HTR-8/SVneo (cell line): ENCODE measurements around the gene PHF21A.
"Not testable (repeated sequence)": the region's sequence is repeated elsewhere in the genome, so short reads cannot be mapped to it uniquely, and the experiment has no call there.

Source experiments
- DNase-seq: peaks from one replicate; pipeline ENCODE4 v3.0.0; 2011; ENCODE audit warnings: low spot score, mixed read lengths; ENCODE audit not compliant: insufficient read length
- FAIRE-seq: peaks from 2 replicates; lab custom pipeline; 2011; peaks lifted over from hg19 to GRCh38; lab: Jason Lieb, UNC

PHF21A gene

DNA sequence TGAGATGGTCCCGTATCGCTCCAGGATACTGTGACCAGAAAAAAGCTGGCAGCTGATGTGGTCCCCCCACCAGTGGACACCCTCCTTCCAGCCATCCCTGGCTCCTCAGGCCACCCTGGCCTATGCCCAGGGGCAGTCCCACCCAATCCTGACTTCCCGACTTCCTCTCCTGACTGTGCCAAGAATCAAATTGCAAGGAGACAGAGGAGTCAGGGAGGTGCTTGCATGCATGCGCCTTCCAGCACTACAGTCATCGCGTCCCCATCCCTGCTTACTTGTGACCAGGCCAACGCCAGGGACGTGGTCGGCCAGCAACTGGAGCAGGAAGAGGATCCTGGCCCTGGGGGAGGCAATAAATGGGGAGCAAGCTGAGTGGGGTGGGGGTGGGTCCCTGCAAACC lies 210.6 kb downstream of the PHF21A start:
- FAIRE-seq (no peak), DNase-seq (no peak)

DNA sequence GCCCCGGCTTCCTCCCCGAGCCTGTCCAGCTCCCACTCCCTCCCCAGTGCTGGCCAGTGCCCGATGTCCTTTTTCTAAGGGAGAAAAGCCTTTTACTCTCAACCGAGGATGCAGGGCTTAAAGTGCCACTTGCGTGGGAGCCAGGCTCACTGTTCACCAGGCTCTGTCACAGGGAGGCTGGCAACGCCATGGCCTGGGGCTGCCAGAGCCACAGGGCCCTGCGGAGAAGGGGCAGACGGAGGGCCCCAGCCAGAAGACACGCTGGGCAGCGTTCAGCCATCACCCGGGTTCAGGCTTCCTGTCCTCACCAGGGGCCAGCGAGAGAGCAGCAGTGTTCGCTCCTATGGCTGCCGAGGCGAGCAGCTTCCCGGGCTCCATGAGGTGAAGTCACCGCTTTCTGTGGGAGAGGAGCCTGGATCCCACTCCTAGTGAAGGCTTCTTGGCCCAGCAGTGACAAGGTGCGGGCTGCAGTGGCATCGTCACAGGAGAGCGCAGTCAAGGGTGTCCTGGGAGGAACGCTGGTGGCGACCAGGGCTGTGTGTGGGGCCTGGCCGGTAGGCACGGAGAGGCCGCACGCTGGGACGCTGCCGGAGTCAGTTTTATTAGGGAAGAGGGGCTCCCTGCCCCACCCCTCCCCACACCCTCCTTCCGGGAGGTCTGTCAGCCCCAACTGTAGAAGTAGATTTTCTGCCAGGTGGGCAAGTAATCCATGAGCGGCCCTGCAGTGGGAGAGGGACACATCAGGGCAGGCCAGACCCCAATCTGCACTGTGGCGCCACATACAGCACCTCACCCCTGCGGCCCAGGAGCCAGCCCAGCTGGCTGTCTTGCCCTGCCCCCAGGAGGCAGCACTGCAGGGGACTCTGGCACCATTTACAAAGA lies 211.4 kb downstream of the PHF21A start:
- no peak for FAIRE-seq
- DNase-seq: no peak

DNA sequence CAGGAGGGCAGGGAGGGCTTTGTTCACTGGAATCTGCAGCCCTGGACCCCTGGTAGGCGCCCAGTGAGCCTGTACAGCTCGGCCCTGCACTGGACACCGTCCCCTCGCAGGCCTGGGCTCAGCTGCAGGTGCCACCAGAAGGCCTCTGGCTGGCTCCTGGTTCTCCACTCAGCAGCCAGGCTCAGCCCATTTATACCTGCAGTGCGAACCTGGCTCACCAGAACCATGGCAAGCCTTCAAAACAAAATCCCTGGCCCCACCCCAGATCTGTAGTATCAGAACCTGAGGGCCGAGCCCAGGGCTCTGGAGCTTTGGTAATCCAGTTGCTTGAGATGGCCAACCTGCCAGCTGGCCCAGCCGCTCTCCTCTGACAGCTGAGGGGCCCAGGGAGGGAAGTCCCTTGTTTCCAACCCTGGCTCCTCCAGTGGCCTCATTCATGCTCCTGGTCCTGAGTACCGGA lies 213.3 kb downstream of the PHF21A start:
- FAIRE-seq: no peak
- DNase-seq: no peak

DNA sequence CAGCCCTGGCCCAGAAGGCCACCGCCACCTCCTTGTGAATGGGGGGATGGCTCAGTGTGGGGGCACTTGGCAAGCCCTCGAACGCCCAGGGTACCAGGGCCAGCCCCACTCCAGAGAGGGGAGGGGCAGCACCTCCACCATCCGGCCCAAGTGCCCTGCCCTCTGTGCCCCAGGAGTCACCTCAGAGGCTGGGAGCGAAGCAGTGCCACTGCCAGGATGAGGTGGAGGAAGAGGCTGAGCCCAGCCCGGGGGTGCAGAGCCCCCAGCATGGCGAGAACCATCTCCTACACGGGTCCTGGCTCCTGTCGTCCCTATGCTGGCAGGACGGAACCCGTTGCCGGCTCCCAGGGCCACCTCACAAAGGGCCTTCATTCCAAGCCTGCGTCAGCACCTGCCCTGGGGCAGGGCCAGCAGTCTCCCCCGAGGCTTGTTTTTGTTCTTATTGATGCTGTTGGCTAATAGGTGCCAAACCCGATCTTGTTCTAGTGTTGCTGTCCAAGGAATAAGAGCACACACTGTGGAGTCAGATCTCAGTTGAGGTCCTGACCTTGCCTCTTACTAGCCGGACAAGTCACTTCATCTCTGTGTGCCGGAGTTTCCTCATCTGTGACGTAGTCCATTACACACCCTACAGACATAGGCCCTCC lies 214.2 kb downstream of the PHF21A start, which contains the start of gene FREY1:
TSS of gene FREY1 (minus strand) at position 307 of the 647 bp plus-strand sequence. CDS start at position 281, 26 bp downstream.
- no peak for DNase-seq

DNA sequence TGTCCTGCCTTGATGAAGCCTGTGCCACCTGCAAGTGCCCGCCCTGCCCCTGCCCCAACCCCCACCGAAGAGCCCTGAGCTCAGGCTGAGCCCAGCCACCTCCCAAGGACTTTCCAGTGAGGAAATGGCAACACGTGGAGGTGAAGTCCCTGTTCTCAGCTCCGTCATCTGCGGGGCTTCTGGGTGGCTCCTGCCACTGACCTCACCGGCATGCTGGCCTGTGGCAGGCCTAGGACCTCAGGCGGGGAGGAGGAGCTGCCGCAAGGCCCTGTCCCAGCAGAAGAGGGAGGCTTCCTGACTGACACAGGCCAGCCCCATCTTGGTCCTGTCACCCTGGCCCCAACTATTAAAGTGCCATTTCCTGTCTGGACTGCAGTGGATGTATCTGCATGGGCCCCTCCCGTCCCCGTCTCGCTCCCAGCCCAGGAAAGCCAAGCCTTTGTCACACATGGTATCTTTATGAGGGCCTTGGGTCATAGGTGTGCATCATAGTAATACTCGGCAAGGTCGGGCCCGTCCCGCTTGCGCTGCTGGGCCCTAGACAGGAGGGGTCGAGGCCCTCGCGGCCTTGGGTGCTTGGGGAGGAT lies 215.1 kb downstream of the PHF21A start:
- DNase-seq (no peak), FAIRE-seq (no peak)

More for the DNA sequence above, 214.2 kb downstream of the PHF21A start, which contains the start of gene FREY1:
- no peak for FAIRE-seq

DNA sequence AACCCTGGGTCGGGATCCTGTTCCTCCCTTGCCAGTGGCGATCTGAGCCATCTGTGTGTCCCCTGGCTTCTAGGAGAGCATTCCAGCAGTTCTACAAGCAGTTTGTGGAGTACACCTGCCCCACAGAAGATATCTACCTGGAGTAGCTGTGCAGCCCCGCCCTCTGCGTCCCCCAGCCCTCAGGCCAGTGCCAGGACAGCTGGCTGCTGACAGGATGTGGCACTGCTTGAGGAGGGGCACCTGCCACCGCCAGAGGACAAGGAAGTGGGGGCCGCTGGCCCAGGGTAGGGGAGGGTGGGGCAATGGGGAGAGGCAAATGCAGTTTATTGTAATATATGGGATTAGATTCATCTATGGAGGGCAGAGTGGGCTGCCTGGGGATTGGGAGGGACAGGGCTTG lies 215.7 kb downstream of the PHF21A start:
- not testable (repeated sequence) for FAIRE-seq, DNase-seq

DNA sequence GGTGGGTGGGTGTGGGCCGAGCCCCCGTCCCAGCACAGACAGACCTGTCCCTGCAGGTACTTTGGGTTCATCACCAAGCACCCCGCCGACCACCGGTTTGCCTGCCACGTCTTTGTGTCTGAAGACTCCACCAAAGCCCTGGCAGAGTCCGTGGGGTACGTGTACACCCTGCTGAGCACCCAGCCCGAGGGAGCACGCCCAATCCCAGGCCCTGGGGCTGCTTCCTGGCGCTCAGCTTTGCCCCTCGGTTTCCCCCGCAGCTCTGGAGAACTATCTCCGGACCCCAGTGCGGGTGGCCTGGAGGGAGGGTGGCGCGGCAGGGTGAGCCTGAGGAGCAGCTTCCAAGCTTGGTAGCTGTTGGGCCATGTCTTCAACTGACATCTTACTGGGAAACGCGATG lies 216.2 kb downstream of the PHF21A start:
- DNase-seq (no peak), FAIRE-seq (no peak)

DNA sequence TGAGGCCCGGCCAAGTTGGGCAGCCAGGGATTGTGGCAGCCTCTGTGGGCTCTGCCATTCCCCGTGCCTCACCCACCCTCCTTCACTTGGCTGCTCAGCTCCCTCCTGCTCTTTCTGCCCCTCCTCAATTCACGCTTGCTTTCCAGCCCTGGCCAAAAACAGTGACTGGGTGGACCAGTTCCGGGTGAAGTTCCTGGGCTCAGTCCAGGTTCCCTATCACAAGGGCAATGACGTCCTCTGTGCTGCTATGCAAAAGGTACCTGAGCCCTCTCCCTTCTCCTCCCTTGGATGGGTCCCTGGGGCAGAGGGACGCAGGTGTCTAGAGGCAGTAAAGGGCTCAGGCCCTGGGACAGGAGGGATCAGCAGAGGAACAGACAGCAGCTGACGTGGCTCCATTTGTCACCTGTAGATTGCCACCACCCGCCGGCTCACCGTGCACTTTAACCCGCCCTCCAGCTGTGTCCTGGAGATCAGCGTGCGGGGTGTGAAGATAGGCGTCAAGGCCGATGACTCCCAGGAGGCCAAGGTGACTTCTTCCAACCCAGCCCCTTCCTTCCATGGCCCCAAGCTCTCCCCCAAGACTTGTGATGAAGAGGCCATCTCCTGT lies 216.8 kb downstream of the PHF21A start:
- FAIRE-seq (no peak), DNase-seq (no peak)

DNA sequence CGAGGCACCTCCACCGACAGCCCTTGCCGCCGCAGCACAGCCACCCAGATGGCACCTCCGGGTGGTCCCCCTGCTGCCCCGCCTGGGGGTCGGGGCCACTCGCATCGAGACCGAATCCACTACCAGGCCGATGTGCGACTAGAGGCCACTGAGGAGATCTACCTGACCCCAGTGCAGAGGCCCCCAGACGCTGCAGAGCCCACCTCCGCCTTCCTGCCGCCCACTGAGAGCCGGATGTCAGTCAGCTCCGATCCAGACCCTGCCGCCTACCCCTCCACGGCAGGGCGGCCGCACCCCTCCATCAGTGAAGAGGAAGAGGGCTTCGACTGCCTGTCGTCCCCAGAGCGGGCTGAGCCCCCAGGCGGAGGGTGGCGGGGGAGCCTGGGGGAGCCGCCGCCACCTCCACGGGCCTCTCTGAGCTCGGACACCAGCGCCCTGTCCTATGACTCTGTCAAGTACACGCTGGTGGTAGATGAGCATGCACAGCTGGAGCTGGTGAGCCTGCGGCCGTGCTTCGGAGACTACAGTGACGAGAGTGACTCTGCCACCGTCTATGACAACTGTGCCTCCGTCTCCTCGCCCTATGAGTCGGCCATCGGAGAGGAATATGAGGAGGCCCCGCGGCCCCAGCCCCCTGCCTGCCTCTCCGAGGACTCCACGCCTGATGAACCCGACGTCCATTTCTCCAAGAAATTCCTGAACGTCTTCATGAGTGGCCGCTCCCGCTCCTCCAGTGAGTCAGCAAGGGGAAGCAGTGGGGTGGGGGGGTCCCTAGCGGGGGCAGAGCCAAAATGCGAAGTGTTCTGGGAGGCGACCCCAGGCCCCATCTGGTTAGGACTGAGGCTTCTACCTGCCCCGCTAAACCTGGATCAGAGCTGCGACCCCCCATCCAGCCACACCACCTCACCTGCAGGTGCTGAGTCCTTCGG lies 218.5 kb downstream of the PHF21A start:
- FAIRE-seq (no peak), DNase-seq (no peak)

DNA sequence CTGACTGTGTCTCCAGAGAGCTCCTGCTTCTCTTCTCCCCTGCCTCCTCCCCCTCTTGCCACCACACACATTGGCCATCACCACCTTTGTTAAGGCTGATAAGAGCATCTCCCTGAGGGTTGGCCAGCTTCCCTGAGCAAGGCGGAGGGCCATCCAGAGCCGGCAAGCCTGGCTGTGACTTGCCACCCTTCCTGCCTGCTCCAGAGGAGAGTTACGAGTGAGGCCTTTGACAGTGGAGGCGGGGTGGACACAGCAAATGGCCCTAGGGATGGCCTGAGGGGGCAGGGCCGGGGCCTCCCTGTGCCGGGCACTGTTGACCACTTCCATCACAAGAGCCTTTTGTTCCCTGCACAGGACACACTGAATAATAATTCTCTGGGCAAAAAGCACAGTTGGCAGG lies 219.6 kb downstream of the PHF21A start:
- no peak for FAIRE-seq
- DNase-seq: no peak

DNA sequence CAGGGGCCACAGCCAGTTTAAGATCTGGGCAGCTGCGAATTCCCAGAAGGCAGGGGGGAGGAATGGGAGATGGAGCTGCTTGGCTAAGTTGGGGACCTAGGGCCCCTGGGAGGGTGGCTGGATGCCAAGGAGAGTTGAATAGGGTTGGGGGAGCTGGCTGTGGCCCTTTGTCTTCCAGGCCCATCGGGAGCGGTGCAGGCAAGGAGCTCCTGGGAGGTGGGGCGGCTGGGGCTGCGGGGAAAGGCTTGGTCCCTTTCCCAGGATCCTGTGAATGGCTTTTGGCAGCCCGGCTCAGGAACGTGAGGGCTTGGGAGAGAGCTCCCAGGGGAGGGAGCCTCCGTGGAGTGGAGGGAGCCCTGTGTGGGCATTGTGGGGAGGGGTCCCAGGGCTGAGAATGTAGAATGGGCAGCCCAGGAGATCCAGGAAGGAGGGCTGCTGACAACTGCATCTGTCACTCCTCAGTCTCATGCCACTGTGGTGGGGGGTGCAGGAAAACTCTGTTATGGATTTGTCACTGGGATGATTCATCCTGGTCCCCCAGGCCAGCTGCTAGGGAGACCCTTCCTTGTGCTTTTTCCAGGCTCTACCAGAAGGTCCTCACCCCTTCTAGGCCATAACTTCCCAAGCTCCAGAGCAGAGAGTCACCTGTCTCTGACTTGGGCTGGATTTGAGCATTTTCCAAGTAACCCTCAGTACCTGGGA lies 220.2 kb downstream of the PHF21A start:
- DNase-seq: no peak
- FAIRE-seq: no peak

DNA sequence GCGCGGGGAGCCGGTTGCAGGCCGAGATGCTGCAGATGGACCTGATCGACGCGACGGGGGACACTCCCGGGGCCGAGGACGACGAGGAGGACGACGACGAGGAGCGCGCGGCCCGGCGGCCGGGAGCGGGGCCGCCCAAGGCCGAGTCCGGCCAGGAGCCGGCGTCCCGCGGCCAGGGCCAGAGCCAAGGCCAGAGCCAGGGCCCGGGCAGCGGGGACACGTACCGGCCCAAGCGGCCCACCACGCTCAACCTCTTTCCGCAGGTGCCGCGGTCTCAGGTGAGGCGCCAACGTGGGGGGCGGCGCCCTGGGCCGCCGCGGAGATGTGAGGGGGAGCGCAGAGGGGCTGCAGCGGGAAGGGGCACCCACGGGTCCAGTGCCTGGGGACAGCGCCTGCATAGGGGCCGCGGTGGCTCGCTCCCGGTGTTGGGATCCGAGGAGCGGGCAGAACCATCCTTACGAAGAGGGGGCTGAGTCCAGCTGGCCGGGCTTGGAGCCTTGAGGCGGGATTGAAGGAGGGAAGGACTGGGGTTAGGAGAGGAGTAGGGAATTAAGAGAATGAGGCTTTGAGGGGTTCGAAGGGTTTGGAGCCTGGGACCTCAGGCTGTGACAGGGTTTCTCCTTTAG lies 221.0 kb downstream of the PHF21A start:
- FAIRE-seq, DNase-seq: not testable (repeated sequence)

DNA sequence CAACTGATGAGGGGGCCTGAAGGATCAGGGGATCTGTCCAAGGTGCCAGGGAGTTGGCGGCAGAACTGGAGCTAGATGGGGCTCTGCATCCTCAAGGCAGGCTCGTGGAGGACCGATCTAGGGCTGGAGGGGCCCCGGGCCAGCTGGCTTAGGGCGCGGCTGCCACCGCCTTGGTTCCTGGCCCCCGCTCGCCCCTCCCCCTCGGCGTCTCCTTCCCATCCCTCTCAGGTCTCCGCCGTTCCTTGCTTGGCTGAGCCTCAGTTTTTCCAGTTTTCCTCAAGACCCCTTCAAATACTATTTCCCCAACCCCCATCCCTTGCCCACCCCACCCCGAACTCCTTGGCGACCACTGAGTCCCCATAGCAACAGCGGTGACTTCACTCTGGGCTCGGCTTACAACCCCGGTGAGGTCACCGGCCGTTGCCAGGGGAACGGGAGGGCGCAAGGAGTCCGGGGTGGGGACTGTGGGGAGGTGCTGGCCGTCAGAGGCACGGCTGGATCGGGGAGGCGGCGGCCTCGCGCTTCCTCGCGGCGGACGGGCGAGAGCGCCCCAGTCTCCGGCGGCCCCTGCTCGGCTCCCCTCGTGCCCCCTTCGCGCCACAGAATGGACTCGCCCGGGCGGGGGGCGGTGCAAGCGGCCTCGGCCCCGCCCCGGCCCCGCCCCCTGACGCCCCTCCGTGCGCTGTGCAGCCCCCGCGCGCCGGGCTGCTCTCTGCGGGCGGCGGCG lies 221.6 kb downstream of the PHF21A start:
- peak; percentile 73 for FAIRE-seq

DNA sequence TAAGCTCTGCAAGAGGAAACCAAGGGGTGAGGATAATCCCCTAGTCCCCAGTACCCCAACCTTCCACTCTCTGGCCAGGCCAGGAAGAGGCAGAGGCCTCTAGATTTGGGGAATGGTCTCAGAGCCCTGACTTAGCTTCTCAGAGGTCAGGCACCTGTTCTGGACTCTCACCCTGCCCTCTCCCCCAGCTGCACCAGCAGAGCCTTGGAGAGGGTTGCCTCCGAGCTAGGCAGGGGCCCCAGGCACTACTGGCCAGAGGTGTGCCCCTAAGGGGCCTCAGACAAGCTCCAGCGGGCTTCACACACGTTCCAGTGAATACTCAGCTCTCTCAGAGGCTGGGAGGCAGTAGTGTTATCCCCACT lies 222.2 kb downstream of the PHF21A start:
- FAIRE-seq (no peak), DNase-seq (no peak)

More for the DNA sequence above, 221.6 kb downstream of the PHF21A start:
- DNase-seq: peak; percentile 93

DNA sequence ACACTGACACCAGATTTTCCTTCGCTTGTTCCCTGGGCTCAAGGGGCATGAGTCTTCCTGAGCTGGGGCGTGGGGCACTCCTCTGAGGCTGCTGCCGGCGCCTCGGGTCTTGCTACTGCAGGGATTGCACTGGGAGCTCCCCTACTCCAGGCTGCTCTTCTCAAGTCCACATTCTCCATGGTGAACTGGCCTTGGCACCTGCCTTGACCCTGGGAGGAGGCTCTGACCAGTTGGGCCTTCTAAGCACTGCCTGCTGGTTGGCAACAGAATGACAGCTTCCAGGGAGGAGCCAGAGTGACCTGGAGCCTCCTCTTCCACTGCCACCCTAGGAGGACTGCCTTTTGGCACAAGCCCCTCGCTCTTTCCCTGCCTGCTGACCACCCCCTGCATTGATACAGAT lies 223.7 kb downstream of the PHF21A start:
- FAIRE-seq (no peak), DNase-seq (no peak)

DNA sequence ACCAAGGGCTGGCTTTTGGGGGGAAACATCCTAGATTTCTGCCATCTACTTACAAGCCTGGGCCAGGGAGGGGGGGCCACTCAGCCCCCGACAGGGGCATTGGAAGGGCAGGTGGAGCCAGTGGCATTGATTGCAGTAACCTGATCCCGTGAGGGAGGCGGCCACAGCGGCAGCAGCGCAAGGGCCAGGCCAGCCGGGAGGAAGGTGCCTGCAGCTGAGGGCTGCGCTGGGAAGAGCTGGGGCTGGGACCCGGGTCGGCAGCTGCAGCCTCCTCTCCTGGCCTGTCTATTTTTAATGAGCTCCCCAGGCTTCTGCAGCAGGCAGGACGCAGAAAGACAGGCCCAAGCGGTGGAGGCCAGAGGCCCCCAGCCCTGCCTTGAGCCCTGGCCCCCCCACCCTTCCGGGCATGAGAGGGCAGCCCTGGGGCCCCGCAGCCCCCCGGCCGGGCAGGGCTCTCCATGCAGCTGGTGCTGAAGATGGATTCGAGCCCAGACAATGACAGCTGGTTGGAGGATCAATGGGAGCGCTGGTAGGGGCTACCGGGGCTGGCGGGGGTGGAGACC lies 224.8 kb downstream of the PHF21A start:
- DNase-seq: peak; percentile 42
- no peak for FAIRE-seq

DNA sequence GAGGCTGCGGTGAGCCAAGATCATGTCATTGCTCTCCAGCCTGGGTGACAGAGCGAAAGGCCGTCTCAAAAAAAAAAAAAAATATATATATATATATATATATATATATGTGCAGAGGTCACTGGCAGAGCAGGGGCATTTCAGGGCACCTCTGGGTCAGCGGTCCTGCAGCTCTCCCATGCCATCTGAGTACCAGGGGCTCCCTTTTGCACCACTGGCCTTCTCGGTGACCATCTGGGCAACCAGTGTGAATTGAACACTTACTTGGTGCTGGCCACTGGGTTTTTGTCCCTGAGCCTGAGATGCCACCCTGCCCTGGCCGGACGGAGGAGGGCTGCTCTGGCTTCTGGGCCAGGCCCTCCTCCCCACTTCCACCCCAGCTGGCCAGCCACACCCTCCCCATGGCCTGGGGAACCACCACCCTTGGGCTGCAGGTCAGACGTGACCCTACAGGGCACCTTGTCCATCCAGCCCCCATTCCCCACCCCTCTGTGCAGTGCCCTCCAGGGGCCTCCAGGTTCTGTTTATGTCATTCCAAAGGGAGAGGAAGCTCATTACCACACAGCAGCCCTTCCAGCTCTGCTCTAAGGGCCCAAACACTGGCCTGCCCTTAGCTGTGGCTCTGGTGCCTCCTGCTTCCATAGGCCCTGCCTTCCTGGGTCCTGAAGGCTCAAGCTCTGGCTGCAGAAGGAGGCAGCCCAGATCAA lies 225.5 kb downstream of the PHF21A start:
- DNase-seq (no peak), FAIRE-seq (no peak)
